ENCODE data around the gene SLC39A1. TPM values are rescaled to one million over a fixed set of nuclear protein-coding genes. Genes with fewer than 3 reads are reported as not detected.
A peak's percentile ranks its signal among the peaks of the same experiment; 100 is the strongest.

The SLC39A1 gene
- total RNA-seq, 1 donor from 2014 or later = 28.1 TPM

- peak overlapping the region; percentile 31 for H3K27ac Mint-ChIP-seq (ENCODE audit: unreplicated experiment)
- DNase-seq = no peak
- no peak overlapping the region for H3K4me3 Mint-ChIP-seq (ENCODE audit: unreplicated experiment)
- no peaks in the 10 kb centered on the region for H3K36me3 Mint-ChIP-seq (ENCODE audit: unreplicated experiment)
- no peak for TF ChIP-seq CTCF (IDR thresholded peaks at IDR 0.05; ENCODE audit: partially characterized antibody, unreplicated experiment)
- peaks cover 3% of the 10 kb centered on the region for H3K9me3 Mint-ChIP-seq (ENCODE audit: unreplicated experiment)
- peaks cover 13% of the 10 kb centered on the region for H3K4me1 Mint-ChIP-seq (ENCODE audit: low read depth, unreplicated experiment)
- H3K27me3 Mint-ChIP-seq (ENCODE audit: unreplicated experiment) = peaks cover 6% of the 10 kb centered on the region
Measured at GRCh38 chr1:153951183-153951582, 12.2 kb downstream of the SLC39A1 start.

DNA sequence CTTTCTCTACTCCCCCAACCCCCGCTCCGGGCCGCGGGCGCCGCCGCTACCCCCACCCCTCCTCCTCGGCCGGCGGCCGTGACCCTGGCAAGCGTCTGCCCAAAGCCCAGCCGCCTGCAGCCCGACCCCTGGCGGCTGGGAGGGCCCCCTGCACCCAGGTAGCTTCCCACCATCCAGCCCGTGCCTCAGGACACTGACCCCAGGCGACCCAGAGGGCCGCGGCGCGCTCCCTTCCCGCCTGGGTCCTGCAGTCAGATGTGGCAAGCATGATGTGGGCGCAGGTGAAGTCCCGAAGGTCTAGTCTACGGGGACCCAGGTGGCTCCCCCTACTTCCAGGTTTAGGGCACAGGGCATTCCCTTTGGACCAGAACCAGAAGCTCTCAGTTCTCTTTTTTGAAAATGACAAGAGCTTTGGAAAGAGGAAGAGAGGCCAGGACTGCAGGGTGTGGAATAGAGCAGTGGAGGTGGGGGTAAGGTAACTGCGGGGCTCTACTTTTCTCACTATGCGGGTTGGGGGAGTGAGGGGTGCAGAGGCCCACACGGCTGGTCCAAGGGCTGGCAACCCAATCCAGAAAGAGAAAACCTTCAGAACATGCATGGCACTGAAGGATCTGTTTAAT lies 16.6 kb downstream of the SLC39A1 start, which contains the start of gene DENND4B:
DENND4B (minus strand) TSS at position 97 of the 620 bp plus-strand sequence. CDS start 2,344 bp downstream, outside the sequence.
- H3K27me3 Mint-ChIP-seq (ENCODE audit: unreplicated experiment) = peaks cover 3% of the 10 kb centered on the region
- H3K4me1 Mint-ChIP-seq (ENCODE audit: low read depth, unreplicated experiment) = peaks cover 3% of the 10 kb centered on the region
- H3K9me3 Mint-ChIP-seq (ENCODE audit: unreplicated experiment) = peaks cover 7% of the 10 kb centered on the region
- peak within 1 kb of the TSS; percentile 89 for H3K4me3 Mint-ChIP-seq (ENCODE audit: unreplicated experiment)
- H3K27ac Mint-ChIP-seq (ENCODE audit: unreplicated experiment) = peak within 1 kb of the TSS; percentile 84
- TF ChIP-seq CTCF (IDR thresholded peaks at IDR 0.05; ENCODE audit: partially characterized antibody, unreplicated experiment) = peak; percentile 96
- H3K36me3 Mint-ChIP-seq (ENCODE audit: unreplicated experiment) = no peaks in the 10 kb centered on the region
- DNase-seq = peak; percentile 89

DNA sequence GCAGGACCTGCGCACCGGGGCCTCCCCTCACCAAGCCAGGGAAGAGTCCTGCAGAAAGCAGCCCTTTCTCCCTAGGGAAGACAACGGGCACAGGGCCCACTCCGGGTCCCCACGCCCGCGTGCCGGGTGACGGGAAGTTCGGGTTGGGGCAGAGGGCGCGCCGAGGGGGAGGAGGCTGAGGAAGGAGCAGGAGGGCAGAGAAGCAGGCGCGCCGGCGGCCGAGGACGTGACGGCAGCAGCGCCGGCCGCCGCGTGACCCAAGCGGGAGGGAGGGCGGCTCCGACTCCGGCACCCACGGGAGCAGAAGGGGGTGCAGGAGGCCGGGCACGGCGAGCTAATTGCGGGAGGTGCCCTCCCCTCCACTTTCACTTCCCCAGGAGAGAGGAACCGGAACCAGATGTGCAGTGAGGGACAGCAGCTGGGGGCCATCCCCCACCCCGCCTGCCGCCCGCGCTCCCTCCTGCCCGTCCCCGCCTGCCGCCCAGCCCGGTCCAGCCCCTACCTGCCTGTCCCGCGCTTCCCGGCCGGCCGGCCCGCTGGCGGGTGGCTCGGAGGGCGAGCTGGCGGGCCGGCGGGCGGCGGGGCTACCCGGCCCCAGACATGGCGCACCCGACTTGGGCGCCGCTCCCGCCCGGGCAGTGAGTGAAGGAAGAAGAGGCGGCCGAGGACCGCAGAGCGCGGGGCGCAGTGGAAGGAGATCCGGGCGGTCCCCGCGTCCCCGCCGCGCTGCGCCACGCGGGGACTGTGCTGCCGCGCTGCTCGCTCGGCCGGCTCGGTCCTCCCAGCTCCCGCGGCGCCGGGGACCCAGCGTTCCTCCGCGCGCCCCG lies 17.3 kb downstream of the SLC39A1 start:
- peak overlapping the region; percentile 84 for H3K27ac Mint-ChIP-seq (ENCODE audit: unreplicated experiment)
- H3K27me3 Mint-ChIP-seq (ENCODE audit: unreplicated experiment) = peaks cover 3% of the 10 kb centered on the region
- DNase-seq = peak; percentile 71
- peaks cover 7% of the 10 kb centered on the region for H3K9me3 Mint-ChIP-seq (ENCODE audit: unreplicated experiment)
- TF ChIP-seq CTCF (IDR thresholded peaks at IDR 0.05; ENCODE audit: partially characterized antibody, unreplicated experiment) = no peak
- H3K36me3 Mint-ChIP-seq (ENCODE audit: unreplicated experiment) = no peaks in the 10 kb centered on the region
- H3K4me1 Mint-ChIP-seq (ENCODE audit: low read depth, unreplicated experiment) = peaks cover 3% of the 10 kb centered on the region
- H3K4me3 Mint-ChIP-seq (ENCODE audit: unreplicated experiment) = peak overlapping the region; percentile 89

GRCh38 chr1:153945131-153945794 lies 18.1 kb downstream of the SLC39A1 start:
- TF ChIP-seq CTCF (IDR thresholded peaks at IDR 0.05; ENCODE audit: partially characterized antibody, unreplicated experiment) = no peak
- peak overlapping the region; percentile 89 for H3K4me3 Mint-ChIP-seq (ENCODE audit: unreplicated experiment)
- H3K9me3 Mint-ChIP-seq (ENCODE audit: unreplicated experiment) = peaks cover 7% of the 10 kb centered on the region
- peaks cover 6% of the 10 kb centered on the region for H3K27me3 Mint-ChIP-seq (ENCODE audit: unreplicated experiment)
- no peaks in the 10 kb centered on the region for H3K36me3 Mint-ChIP-seq (ENCODE audit: unreplicated experiment)
- peaks cover 3% of the 10 kb centered on the region for H3K4me1 Mint-ChIP-seq (ENCODE audit: low read depth, unreplicated experiment)
- DNase-seq = no peak
- peak overlapping the region; percentile 84 for H3K27ac Mint-ChIP-seq (ENCODE audit: unreplicated experiment)
